Activated CD8-positive, alpha-beta memory T cell treated with anti-CD3 and anti-CD28 coated beads, Interleukin-2, amount 50 U/mL, for 4 hours (primary cell): Measurements from ENCODE around the gene ATP5ME.
A peak's percentile ranks its signal among the peaks of the same experiment; 100 is the strongest.

Experiments
- DNase-seq: peaks from one replicate; pipeline ENCODE4 v3.0.0-alpha.2; 2020

The ATP5ME gene

DNA sequence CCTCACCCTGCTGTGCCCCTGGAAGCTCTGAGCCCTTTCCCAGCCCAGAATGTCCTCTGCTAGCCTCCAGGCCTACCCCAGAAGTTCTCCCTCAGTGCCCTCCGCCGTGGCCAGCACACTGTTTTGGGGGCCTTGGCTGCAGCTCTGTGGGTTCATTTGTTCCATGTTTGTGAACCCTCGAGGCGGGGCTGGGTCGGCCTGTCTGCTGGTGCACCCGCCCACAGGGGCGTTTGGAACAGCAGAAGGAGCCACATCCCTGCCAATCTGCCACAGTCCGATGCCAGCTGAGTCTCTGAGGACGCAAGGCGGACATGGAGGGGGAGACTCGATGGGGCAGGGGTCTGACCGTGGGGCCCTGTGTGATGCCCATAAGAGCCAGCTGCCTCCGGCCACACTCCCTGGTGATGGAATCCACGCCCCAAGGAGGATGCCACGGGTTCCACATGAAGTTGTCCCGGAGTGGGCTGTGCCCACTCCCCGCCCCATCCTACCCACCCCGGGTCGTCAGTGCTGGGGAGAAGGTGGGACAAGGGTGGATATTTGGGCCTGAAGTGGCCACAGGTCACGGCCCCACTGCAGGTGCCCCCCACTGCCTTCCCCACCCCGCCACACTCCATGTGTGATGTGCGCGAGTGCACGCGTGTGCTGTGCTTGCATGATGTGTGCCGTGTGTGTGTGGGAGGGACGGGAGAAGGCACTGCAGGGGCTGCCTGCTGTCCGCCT, 7.1 kb downstream of the ATP5ME start:
- DNase-seq, result no peak

DNA sequence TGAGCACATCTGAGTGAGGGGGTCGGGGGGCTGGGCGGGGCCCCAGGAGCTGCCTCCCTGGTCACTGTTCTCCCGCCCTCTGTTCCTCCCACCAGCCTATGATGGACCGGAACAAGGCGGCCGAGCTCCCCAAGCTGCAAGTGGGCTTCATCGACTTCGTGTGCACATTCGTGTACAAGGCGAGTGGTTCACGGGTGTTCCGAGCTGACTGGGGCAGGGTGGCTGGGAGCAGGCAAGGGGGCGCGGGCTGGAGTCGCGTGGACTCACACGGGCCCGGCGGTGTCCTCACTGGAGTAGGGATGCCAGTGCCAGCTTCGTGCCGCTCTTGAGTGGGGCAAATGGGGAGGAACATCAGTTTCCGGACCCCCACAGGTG, 7.7 kb downstream of the ATP5ME start:
- no peak for DNase-seq

DNA sequence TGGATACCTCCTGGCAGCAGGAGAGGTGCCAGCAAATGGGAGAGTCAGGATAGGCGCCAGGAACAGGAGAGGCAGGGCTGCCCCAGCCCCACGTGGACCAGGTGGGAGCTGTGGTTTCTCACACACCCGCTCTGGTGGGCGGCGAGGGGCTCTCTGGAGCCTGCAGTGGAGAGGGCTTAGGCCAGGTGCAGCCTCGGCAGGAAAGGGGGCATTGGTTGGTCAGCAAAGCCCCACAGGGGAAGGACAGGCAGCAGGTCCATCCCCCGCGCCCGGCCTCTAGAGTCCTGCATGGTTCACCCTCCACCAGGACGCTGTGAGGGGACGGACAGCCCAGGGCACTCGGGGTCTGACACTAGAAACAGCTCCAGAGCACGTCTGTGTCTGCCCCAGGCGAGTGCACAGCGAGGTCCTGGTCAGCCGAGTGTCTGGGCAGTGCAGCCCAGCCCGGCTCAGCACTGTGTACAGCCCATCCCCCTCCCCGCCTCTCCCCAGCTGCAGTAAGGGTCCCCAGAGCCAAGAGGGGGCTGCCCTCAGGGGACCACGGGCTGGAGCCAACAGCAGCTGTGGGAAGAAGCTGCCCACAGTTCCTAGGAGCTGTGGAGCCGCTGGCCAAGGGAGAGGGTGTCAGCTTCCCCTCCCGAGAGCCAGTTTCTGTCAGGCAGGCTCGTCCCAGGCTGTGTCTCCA, 8.2 kb downstream of the ATP5ME start:
- no peak for DNase-seq

DNA sequence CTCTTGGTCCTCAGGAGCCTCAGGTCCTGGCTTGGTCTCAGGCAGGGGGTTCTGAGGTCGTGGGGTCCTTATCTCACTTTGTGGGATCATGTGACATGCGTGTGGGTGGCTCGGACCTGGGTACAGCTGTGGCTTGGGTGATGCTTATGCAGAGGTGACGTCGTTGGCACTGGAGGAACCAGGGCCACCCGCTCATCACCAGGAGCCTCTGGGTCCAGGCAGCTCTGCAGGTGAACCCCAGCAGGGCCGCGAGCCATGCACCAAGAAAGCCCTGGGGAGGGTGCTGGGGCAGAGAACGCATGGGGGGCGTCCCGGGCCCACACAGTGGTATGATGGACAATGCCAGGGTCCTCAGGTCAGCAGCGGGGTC, 8.7 kb downstream of the ATP5ME start:
- DNase-seq, result no peak

DNA sequence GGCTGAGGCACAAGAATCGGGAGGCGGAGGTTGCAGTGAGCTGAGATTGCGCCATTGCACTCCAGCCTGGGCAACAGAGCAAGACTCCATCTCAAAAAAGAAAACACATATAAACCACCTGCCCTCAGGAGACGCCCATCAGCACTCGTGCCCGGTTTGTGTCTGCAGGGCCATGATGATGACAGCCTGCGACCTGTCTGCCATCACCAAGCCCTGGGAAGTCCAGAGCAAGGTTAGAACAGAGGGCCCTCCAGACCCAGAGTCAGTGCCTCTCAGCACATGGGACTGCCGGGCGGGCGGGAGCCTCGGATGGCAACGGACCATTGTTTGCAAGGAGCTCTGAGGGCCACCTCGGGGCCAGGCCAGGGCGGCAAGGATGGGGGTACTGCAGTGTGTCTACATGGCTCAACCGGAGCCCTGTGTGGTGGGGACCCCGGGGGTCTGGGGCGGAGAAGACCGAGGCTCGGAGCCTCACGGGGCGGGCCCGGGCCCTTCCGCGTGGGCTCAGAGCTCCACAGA, 9.3 kb downstream of the ATP5ME start:
- DNase-seq, result no peak

DNA sequence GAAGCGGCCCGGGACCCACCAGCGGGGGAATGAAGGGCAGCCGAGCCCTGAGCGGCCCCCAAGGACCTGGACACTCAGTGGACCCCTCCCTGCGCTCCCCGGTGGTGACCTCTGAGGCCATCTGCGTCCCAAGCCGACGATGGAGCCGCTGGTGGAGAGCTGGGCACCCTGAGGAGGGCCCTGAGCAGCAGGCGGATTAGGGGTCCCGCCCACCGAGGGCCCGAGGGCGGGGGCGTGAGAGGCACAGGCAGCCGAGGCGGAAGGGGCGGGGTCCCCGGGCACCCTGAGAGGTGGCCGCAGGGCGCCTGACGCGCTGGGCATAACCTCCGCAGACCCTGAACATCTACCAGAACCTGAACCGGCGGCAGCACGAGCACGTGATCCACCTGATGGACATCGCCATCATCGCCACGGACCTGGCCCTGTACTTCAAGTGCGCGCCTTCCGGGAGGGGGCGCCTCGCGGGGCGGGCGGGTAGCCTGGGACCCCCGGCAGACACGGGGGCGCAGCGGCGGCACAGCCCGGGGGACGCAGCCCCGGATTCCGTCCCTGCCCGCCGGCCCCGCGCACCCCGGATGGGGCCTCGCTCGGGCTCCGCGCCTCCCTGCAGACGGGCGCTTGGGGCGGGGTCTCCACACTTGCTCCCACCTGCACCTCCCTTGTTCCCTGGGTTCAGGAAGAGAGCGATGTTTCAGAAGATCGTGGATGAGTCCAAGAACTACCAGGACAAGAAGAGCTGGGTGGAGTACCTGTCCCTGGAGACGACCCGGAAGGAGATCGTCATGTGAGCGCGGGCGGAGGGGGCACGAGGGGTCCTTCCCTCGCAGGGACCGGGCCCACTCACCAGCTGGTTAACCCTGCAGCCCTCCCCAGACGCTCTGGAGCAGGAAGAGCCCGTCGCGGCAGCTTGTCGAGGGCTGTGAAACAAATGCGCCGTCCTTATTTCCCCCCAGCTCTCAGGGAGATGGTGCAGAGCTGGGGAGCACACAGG, 10.3 kb downstream of the ATP5ME start:
- peak; percentile 85 for DNase-seq

DNA sequence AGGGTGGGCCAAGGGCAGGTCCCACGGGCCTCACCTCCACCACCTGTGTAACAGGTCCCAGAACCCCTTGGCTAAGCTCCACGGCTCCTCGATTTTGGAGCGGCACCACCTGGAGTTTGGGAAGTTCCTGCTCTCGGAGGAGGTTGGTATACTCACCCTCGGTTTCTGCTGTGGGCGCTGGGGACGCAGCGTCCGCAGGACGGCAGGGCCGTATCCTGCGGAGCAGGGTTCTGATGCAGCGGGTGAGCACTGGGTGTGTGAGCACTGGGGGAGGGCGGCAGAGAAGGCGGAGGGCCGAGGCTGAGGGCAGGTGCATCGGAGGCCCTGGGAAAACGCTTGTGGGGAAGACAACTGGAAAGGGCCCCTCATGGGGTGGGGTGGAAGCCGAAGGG, 11.0 kb downstream of the ATP5ME start:
- DNase-seq, result peak; percentile 16

DNA sequence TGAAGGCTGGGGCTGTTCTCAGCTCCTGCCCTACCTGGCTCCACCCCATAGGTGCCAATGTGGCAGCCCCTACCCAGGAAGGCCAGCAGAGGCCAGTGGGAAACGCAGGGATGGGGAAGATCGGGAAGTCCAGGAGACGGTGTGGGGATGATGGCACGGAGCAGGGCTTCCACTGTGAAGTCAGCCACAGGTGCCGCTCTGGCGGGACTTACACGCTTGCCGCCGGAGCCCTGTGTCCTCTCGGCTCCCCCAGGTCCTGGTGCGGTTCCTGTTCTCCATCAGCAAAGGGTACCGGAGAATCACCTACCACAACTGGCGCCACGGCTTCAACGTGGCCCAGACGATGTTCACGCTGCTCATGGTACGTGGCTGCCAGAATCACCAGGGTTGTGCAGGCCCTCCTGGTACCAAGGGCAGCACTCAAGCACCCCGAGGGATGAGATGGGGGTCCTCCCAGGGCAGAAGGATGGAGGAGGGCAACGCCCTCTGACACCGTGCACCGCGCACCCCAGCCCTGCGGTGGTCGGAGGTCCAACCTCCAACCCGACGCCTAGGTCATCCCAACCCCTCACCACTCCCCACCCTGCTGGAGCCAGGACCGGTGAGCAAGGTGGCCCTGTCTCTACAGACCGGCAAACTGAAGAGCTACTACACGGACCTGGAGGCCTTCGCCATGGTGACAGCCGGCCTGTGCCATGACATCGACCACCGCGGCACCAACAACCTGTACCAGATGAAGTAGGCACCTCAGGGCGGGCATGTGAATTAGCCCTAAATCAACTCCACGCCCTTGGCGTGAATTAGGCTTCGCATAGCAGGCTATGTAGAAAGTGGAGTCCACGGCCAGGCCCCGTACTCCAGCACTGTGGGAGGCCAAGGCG, 12.0 kb downstream of the ATP5ME start:
- DNase-seq, result peak; percentile 15

DNA sequence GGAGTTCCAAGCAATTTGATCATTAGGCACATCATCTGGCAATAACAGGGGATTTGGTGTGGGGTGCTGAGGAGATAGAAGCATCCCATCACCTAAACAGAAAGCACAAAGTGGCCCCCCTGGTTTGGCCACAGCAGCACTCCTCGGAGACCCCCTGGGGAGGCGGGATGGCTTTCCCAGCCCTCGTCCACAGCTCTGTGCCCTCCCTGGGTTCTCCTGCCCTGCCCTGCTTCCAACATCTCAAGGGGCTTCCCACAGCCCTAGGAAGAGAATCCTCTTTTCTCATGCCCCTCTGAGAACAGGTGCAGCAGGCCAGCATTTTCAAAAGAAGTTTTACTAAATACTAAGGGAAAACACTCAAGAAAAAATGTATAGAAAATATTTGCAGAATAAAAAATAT, 12.8 kb downstream of the ATP5ME start:
- peak; percentile 4 for DNase-seq

DNA sequence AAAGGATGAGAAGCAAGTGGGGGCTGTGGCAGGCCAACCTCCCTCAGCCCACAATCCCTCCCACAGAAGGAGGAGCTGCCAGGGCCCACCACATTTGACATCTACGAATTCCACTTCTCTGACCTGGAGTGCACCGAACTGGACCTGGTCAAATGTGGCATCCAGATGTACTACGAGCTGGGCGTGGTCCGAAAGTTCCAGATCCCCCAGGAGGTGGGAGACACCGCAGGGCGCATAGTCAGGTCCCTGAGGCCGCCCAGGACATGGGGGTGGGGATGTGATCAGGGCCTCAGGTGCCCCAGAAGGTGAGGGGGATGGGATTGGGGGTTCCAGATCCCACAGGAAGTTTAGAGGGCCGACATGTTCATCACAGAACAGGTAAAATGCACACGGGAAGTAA, 13.7 kb downstream of the ATP5ME start:
- DNase-seq, result peak; percentile 10

DNA sequence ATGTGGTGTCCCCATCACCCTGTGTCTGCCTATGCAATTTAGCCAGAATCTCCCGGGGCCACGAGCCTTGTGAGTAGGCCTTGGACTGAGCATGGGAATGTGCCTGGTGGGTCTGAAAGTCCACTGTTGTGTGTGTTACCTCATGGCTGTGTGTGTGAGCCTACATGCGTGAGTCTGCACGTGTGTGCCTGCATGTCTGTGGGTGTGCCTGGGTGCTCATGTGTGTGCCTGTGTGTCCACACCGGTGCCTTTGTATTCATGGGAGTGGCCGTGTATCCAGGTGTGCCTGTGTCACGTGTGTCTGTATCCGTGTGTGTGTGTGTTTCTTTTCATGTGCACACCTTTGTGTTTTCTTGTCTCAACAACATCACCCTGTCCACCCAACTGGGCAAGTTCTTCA, 14.2 kb downstream of the ATP5ME start:
- no peak for DNase-seq

DNA sequence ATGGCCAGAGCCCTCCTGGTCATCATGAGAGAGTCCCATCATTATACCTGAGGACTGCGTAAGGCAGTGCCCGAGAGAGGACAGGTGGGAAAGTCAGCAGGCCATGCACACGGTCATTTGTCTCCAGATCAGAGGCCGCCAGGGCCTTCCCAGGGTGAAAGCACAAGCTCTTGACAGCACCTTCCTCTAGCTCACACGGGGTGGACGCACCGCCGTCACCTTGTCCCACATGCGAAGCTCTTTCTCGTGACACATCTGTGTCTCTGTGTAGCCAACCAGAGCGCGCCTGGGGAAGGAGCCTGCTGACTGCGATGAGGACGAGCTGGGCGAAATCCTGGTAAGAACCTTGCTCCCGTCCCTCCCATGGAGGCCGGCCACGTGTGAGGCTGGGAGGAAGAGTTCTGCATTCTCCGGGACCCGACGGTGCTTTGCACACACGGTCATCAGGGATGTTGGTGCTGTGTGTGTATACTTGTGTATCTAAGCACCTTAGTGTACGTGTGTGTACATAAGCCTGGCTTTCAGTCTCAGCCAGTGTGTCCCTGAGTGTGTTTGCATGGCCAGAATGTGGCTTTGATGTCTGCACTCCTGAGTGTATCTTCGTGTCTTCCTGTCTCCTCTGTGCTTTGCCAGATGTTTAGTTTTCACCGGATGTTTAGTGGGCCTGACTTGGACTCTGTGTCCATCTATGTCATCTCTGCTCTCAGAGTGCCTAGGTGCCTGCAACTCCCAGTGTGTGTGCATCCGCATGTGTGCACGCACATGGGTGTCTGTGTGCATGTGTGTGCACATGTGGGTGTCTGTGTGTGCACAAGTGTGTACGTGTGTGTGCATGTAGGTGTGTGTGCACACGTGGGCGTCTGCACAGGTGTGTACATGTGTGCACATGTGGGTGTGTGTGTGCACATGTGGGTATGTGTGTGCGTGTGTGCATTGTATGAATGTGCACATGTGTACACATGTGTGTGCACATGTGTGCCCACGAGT, 15.1 kb downstream of the ATP5ME start:
- peak; percentile 12 for DNase-seq

DNA sequence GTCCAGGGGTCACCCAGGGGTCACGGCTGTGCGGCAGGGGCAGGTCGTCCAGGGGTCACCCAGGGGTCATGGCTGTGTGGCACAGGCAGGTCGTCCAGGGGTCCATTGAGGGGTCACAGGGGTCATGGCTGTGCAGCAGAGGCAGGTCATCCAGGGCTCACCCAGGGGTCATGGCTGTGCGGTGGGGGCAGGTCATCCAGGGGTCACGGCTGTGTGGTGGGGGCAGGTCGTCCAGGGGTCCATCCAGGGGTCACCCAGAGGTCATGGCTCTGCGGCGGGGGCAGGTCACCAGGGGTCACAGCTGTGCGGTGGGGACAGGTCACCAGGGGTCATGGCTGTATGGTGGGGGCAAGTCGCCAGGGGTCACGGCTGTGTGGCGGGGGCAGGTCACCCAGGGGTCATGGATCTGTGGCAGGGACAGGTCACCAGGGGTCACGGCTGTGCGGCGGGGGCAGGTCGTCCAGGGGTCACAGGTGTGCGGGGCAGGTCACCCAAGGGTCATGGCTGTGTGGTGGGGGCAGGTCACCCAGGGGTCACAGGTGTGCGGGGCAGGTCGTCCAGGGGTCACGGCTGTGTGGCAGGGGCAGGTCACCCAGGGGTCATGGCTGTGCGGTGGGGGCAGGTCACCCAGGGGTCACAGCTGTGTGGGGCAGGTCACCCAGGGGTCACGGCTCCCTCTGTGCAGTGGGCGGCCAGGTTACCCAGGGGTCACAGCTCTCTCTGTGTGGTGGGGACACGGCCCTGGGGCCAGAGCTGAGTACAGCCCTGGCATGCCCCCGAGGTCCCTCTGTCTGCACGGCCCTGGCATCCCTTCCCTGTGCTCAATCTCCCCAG, 16.0 kb downstream of the ATP5ME start:
- DNase-seq, result peak; percentile 13

DNA sequence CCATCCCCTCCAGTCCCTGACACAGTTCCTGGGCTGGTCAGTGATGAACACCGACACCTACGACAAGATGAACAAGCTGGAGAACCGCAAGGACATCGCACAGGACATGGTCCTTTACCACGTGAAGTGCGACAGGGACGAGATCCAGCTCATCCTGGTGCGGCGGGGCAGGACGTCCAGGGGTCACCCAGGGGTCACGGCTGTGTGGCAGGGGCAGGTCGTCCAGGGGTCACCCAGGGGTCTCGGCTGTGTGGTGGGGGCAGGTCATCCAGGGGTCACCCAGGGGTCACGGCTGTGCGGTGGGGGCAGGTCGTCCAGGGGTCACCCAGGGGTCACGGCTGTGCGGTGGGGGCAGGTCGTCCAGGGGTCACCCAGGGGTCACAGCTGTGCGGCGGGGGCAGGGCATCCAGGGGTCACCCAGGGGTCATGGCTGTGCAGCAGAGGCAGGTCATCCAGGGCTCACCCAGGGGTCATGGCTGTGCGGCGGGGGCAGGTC, 16.7 kb downstream of the ATP5ME start:
- peak; percentile 5 for DNase-seq

DNA sequence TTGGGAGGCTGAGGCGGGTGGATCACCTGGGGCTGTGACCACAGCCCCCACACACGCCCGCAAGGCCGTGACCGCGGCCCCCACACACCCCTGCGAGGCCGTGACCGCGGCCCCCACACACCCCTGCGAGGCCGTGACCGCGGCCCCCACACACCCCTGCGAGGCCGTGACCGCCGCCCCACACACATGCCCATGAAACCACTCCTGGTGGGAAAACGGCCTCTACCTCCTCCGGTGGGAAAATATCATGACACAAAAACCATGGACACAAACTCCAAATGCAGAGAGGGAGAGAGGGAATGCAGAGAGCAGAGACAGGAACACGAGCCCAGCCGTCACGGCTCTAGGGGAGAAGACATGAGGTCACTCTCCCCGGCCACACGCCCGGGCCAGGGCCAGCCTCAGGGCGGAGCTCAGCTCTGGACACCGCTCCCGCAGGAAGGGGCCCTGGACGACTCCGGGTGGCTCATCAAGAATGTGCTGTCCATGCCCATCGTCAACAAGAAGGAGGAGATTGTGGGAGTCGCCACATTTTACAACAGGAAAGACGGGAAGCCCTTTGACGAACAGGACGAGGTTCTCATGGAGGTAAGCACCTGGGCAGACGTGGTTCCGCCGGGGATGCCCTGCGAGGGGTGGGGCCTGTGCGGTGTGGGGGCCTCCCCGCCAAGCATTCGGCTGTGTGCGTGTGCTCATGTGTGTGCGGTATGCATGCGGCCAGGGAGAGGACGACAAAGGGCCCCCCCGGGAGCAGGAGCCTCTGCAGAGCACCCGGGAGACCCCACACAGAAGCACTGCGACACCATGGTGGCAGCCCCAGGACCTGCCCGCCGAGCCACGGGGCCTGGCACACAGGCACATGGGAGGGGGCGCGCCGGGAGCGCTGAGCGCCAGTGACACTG, 17.4 kb downstream of the ATP5ME start:
- no peak for DNase-seq

DNA sequence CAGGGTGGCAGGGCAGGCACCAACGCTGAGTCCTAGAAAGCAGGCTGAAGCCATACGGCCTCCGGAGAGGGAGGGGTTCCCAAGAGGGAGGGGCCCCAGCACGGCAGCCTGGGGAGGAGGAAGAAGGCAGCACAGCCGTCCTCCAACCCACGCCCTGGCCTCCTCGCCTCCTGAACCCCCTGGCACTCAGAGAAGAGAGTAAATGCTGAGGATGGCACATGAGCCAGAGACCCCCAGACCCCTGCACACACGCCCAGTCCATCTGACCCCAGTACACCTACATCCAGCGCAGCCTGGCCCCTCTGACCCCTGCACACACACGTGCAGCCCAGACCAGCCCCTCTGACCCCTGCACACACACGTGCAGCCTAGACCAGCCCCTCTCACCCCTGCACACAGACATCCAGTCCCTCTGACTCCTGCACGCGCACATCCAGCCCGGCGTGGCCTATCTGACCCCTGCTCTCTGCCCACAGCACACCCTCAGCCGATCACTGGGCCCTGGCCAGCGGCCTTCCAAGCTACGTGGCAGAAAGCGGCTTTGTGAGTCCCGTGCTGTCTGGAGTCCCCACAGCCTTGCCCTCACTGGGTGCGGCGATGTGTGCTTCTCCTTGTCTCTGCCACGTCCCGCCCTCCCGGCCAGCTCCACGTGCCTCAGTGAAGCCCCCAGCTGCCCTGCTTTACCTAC, 18.5 kb downstream of the ATP5ME start:
- no peak for DNase-seq

DNA sequence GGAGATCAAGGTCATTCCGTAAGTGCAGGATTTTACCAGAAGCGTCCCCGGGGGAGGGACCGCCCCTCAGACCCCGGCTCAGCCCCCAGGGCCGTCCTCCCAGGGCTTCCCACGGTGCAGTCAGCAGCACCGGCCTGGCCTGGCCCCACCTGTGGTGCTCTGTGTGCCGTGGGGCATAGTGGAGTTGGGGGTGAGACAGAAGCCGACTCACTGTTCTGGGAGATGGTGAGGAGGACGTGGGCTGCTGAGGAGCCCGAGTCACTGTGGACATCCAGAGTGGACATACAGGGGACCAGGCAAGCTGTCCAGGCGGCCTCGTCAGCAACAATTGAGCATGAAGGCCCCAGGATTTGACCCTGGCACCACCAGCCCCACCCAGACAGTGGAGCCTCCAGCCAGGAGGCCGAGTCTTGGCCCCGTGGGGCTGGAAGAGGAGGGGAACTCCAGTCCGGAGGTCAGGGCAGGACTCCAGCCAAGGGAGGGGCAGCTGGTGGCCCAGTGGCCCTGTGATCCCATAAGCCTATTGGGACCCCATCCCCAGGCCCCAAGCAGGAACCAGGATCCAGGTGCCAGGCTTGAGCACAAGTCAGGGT, 19.1 kb downstream of the ATP5ME start:
- DNase-seq, result no peak

DNA sequence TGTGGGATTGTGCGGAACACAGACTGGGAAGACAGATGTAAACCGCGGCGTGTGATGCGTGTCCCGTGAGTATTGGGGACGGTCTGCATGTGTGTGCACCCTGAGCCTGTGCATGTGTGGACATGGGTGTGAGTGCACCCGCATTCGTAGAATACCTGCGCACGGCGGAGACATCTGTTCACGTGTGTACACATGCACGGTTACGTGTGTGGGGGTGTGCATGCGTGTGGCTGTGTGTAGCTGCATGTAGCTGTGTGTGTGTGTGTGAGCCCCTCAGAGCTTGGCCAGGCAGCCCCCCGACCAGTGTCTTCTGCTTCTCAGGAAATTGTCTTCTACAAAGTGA, 19.6 kb downstream of the ATP5ME start:
- no peak for DNase-seq
